Neural crest cell (in vitro differentiated cells): ENCODE results near the gene CYREN. TPM values are rescaled to one million over a fixed set of nuclear protein-coding genes. Genes with fewer than 3 reads are reported as not detected.
A peak's percentile ranks its signal among the peaks of the same experiment; 100 is the strongest.

ENCODE experiments used
- DNase-seq: peaks from one replicate; pipeline ENCODE4 v3.0.0; 2021; ENCODE audit warnings: low read depth, mixed read lengths, low spot score
- H3K27ac Mint-ChIP-seq: one replicate; pipeline ENCODE4 v1.8.0; 2021; ENCODE audit warnings: mild to moderate bottlenecking, mixed read lengths; ENCODE audit not compliant: unreplicated experiment
- H3K27me3 Mint-ChIP-seq: 2 replicates; pipeline ENCODE4 v1.8.0; 2021; ENCODE audit warnings: low read depth, mild to moderate bottlenecking, mixed read lengths
- H3K36me3 Mint-ChIP-seq: 2 replicates; pipeline ENCODE4 v1.8.0; 2021; ENCODE audit warnings: low read depth, mild to moderate bottlenecking, mixed read lengths
- H3K4me1 Mint-ChIP-seq: 2 replicates; pipeline ENCODE4 v1.8.0; 2021; ENCODE audit warnings: mixed read lengths
- H3K4me3 Mint-ChIP-seq: one replicate; pipeline ENCODE4 v1.8.0; 2021; ENCODE audit warnings: mild to moderate bottlenecking, mixed read lengths
- H3K9me3 Mint-ChIP-seq: 2 replicates; pipeline ENCODE4 v1.8.0; 2021; ENCODE audit warnings: mixed read lengths
- CTCF ChIP-seq: fragments of 200-600 bp; sonication (generic); conservative IDR thresholded peaks from 2 replicates; pipeline ENCODE4 v1.5.0; 2021; ENCODE audit warnings: antibody characterized with exemption, mild to moderate bottlenecking
- total RNA-seq: library from RNA; stranded (reverse); gene quantifications from 2 replicates; pipeline ENCODE4 v1.2.1, GENCODE V29; 2021

The CYREN gene
- total RNA-seq, 1 donor from 2014 or later = 75.5 TPM

- no peak for DNase-seq
Observed at GRCh38 chr7:135206941-135207391, 36.5 kb upstream of the CYREN start.

GRCh38 chr7:135205850-135206249 lies 35.3 kb upstream of the CYREN start:
- no peak for TF ChIP-seq CTCF
- Mint-ChIP-seq H3K27me3 (no peaks in the 10 kb centered on the region), H3K9me3 (no peaks in the 10 kb centered on the region), H3K36me3 (peaks cover 6% of the 10 kb centered on the region), H3K4me1 (peaks cover 16% of the 10 kb centered on the region), H3K27ac (peak overlapping the region; percentile 6), H3K4me3 (no peak overlapping the region)
- DNase-seq = no peak

More at GRCh38 chr7:135206941-135207391, 36.5 kb upstream of the CYREN start:
- H3K36me3 Mint-ChIP-seq = peaks cover 6% of the 10 kb centered on the region
- H3K27me3 Mint-ChIP-seq = no peaks in the 10 kb centered on the region
- no peak for TF ChIP-seq CTCF
- peaks cover 16% of the 10 kb centered on the region for H3K4me1 Mint-ChIP-seq
- H3K4me3 Mint-ChIP-seq = no peak overlapping the region
- H3K27ac Mint-ChIP-seq = no peak overlapping the region
- no peaks in the 10 kb centered on the region for H3K9me3 Mint-ChIP-seq

- Mint-ChIP-seq H3K27ac (no peak overlapping the region), H3K9me3 (no peaks in the 10 kb centered on the region), H3K4me3 (no peak overlapping the region), H3K27me3 (no peaks in the 10 kb centered on the region), H3K4me1 (peaks cover 11% of the 10 kb centered on the region), H3K36me3 (peaks cover 6% of the 10 kb centered on the region)
- DNase-seq = no peak
- TF ChIP-seq CTCF = no peak
Observed at GRCh38 chr7:135204876-135205275, 34.4 kb upstream of the CYREN start.

GRCh38 chr7:135204341-135204749 lies 33.8 kb upstream of the CYREN start:
- no peak overlapping the region for H3K4me3 Mint-ChIP-seq
- H3K27ac Mint-ChIP-seq = no peak overlapping the region
- no peaks in the 10 kb centered on the region for H3K9me3 Mint-ChIP-seq
- no peaks in the 10 kb centered on the region for H3K27me3 Mint-ChIP-seq
- peaks cover 11% of the 10 kb centered on the region for H3K4me1 Mint-ChIP-seq
- TF ChIP-seq CTCF = no peak
- H3K36me3 Mint-ChIP-seq = peaks cover 6% of the 10 kb centered on the region
- no peak for DNase-seq

GRCh38 chr7:135201350-135201749 lies 30.8 kb upstream of the CYREN start:
- no peaks in the 10 kb centered on the region for H3K27me3 Mint-ChIP-seq
- TF ChIP-seq CTCF = no peak
- no peaks in the 10 kb centered on the region for H3K9me3 Mint-ChIP-seq
- H3K36me3 Mint-ChIP-seq = peaks cover 6% of the 10 kb centered on the region
- no peak overlapping the region for H3K27ac Mint-ChIP-seq
- no peak for DNase-seq
- no peak overlapping the region for H3K4me3 Mint-ChIP-seq
- H3K4me1 Mint-ChIP-seq = peaks cover 5% of the 10 kb centered on the region
